Measurements from ENCODE around the gene GPR157. TPM values are rescaled to one million over a fixed set of nuclear protein-coding genes. Genes with fewer than 3 reads are reported as not detected.
"Not testable (repeated sequence)": the region's sequence is repeated elsewhere in the genome, so short reads cannot be mapped to it uniquely, and the experiment has no call there.

Gene GPR157
- total and polyA plus RNA-seq, 2 experiments from 2014 or later, result 10.2 to 17.4 TPM

- H3K27me3 ChIP-seq, result no peaks in the 10 kb centered on the region
- no peaks in the 10 kb centered on the region for H3K9me3 ChIP-seq (ENCODE audit: low read depth)
- no peaks in the 10 kb centered on the region for H3K36me3 ChIP-seq
- TF ChIP-seq CTCF (IDR thresholded peaks at IDR 0.05; ENCODE audit: low read depth, low read length), result no peak
- H3K27ac ChIP-seq, result peak overlapping the region; percentile 86
- no peak overlapping the region for H3K4me3 ChIP-seq
- H3K4me1 ChIP-seq (ENCODE audit: low read depth), result peaks cover 29% of the 10 kb centered on the region
- no peak for DNase-seq (ENCODE audit: low read depth in 1 of 2, low spot score in 1 of 2)
Observed at GRCh38 chr1:9126511-9126910, 2.4 kb downstream of the GPR157 start.

GRCh38 chr1:9125847-9126246, 3.1 kb downstream of the GPR157 start:
- not testable (repeated sequence) for H3K36me3 ChIP-seq; DNase-seq (ENCODE audit: low read depth in 1 of 2, low spot score in 1 of 2)

GRCh38 chr1:9125325-9125724, 3.6 kb downstream of the GPR157 start:
- no peaks in the 10 kb centered on the region for H3K36me3 ChIP-seq
- H3K27ac ChIP-seq, result no peak overlapping the region
- TF ChIP-seq CTCF (IDR thresholded peaks at IDR 0.05; ENCODE audit: low read depth, low read length), result no peak
- H3K4me1 ChIP-seq (ENCODE audit: low read depth), result peaks cover 30% of the 10 kb centered on the region
- no peaks in the 10 kb centered on the region for H3K9me3 ChIP-seq (ENCODE audit: low read depth)
- no peaks in the 10 kb centered on the region for H3K27me3 ChIP-seq
- H3K4me3 ChIP-seq, result no peak overlapping the region
- no peak for DNase-seq (ENCODE audit: low read depth in 1 of 2, low spot score in 1 of 2)

More at GRCh38 chr1:9125847-9126246, 3.1 kb downstream of the GPR157 start:
- H3K27ac ChIP-seq; H3K9me3 ChIP-seq (ENCODE audit: low read depth); H3K4me3 ChIP-seq; H3K27me3 ChIP-seq: not testable (repeated sequence)
- peaks cover 29% of the 10 kb centered on the region for H3K4me1 ChIP-seq (ENCODE audit: low read depth)

- H3K9me3 ChIP-seq (ENCODE audit: low read depth); H3K27me3 ChIP-seq; DNase-seq (ENCODE audit: low read depth in 1 of 2, low spot score in 1 of 2); H3K27ac ChIP-seq; H3K36me3 ChIP-seq; H3K4me3 ChIP-seq: not testable (repeated sequence)
- H3K4me1 ChIP-seq (ENCODE audit: low read depth), result peaks cover 39% of the 10 kb centered on the region
Observed at GRCh38 chr1:9124389-9124788, 4.5 kb downstream of the GPR157 start.

GRCh38 chr1:9123665-9124064, 5.2 kb downstream of the GPR157 start:
- not testable (repeated sequence) for DNase-seq (ENCODE audit: low read depth in 1 of 2, low spot score in 1 of 2); H3K4me3 ChIP-seq; H3K27me3 ChIP-seq; H3K36me3 ChIP-seq; H3K27ac ChIP-seq; H3K9me3 ChIP-seq (ENCODE audit: low read depth)
- peaks cover 39% of the 10 kb centered on the region for H3K4me1 ChIP-seq (ENCODE audit: low read depth)

GRCh38 chr1:9121496-9122409, 7.1 kb downstream of the GPR157 start:
- no peaks in the 10 kb centered on the region for H3K9me3 ChIP-seq (ENCODE audit: low read depth)
- no peak for TF ChIP-seq CTCF (IDR thresholded peaks at IDR 0.05; ENCODE audit: low read depth, low read length)

GRCh38 chr1:9120312-9120958, 8.5 kb downstream of the GPR157 start:
- H3K9me3 ChIP-seq (ENCODE audit: low read depth), result no peaks in the 10 kb centered on the region
- DNase-seq (ENCODE audit: low read depth in 1 of 2, low spot score in 1 of 2), result no peak
- no peaks in the 10 kb centered on the region for H3K27me3 ChIP-seq
- H3K4me3 ChIP-seq, result no peak overlapping the region
- no peak for TF ChIP-seq CTCF (IDR thresholded peaks at IDR 0.05; ENCODE audit: low read depth, low read length)
- H3K27ac ChIP-seq, result no peak overlapping the region
- peaks cover 21% of the 10 kb centered on the region for H3K4me1 ChIP-seq (ENCODE audit: low read depth)
- H3K36me3 ChIP-seq, result no peaks in the 10 kb centered on the region

More at GRCh38 chr1:9121496-9122409, 7.1 kb downstream of the GPR157 start:
- Histone ChIP-seq H3K27ac (peak overlapping the region; percentile 19), H3K27me3 (no peaks in the 10 kb centered on the region), H3K4me3 (no peak overlapping the region), H3K36me3 (no peaks in the 10 kb centered on the region), H3K4me1 (ENCODE audit: low read depth) (peaks cover 27% of the 10 kb centered on the region)
- DNase-seq (ENCODE audit: low read depth in 1 of 2, low spot score in 1 of 2), result no peak
